Pancreas (tissue), 10 donors: ENCODE measurements around the gene AUTS2. TPM values are rescaled to one million over a fixed set of nuclear protein-coding genes. Genes with fewer than 3 reads are reported as not detected.

Experiments used
- ATAC-seq, 4 donors: fragments of 200-7000 bp; cut with Tn5 transposase; one replicate each; pipeline versions ENCODE4 v1.8.0 to v1.9.1; 2020; ENCODE audit warnings: mild to moderate bottlenecking in 4 of 4, moderate library complexity in 4 of 4
- DNase-seq, 6 donors: peaks; one replicate each; pipeline ENCODE4 v3.0.0-alpha.2; 2020
- FAIRE-seq: peaks from 2 replicates; lab custom pipeline; 2012; peaks lifted over from hg19 to GRCh38; lab: Jason Lieb, UNC
- H3K27ac ChIP-seq, 4 donors: fragments of 200-600 bp; sonication (generic); 1 replicate in 3 of 4; 2 replicates in 1 of 4; pipeline versions ENCODE4 v1.5.0 to v1.8.0; 2020
- H3K27me3 ChIP-seq, 4 donors: fragments of 200-600 bp; one replicate each; pipeline ENCODE4 v1.8.0; 2021
- H3K36me3 ChIP-seq, 3 donors: fragments of 200-600 bp; sonication (generic) in 1 of 3; one replicate each; pipeline versions ENCODE4 v1.5.0 to v1.8.0; 2020 to 2021
- H3K4me1 ChIP-seq, 3 donors: fragments of 200-600 bp; one replicate each; pipeline ENCODE4 v1.8.0; 2021
- H3K4me3 ChIP-seq, 4 donors: fragments of 200-600 bp; sonication (generic) in 2 of 4; one replicate each; pipeline versions ENCODE4 v1.5.0 to v1.8.0; 2020 to 2021
- H3K9me3 ChIP-seq, 4 donors: fragments of 200-600 bp; one replicate each; pipeline ENCODE4 v1.8.0; 2021
- WGBS, 2 donors: extraction: QIAGEN DNeasy Blood & Tissue Kit; methylation state at CpG; one replicate each; pipeline ENCODE4 v1.1.7; 2013; 5-methylcytosine and 5-hydroxymethylcytosine counted together
- intact Hi-C, 3 donors: fragments of 100-400 bp; cut with DNase I; formaldehyde crosslinking; loops; one replicate each; pipeline versions ENCODE4 v1.11.1 to v1.14.2; 2022
- polyA plus RNA-seq, 2 donors: library from polyadenylated mRNA; stranded (reverse); fragments of 200-250 nt; gene quantifications; one replicate each; pipeline ENCODE4 v1.2.3, GENCODE V29; 2013
- total RNA-seq, 6 donors: library from RNA; stranded (reverse); fragmentation: NEBNext Ultra II Directional in 4 of 6; extraction: Animal tissue kit (Norgen Biotek cat#: 25700) in 4 of 6; gene quantifications; one replicate each; pipeline versions ENCODE4 v1.2.1 to v1.2.4, GENCODE V29; 2021 to 2023
- TF ChIP-seq, protein P1 (sequence below), 4 donors: fragments of 200-600 bp; sonication (generic) in 3 of 4; IDR thresholded peaks; one replicate each; pipeline versions ENCODE4 v1.5.0 to v1.8.0; 2021; ENCODE audit warnings: antibody characterized with exemption in 4 of 4
- donor health status: healthy with polysubstance abuse.
- donor health status: DM: no; HTN: no; CAD: no; lungs with moderate emphysema.
- donor health status: DM: no; HTN: no; CAD: no.
- donor health status: control.
- donor health status: control.
- donor health status: Bipolar disorder and iron deficiency.
- donor health status: DM: yes; HTN: yes; CAD: no.
- donor health status: DM: no; HTN: no; CAD: no.
- donor health status: DM: no; HTN: no; CAD: no.
- donor health status: DM: yes; HTN: yes; CAD: no.

Gene AUTS2
- total and polyA plus RNA-seq, 8 donors = 5.8 to 16.8 (median 9.9) TPM

GRCh38 chr7:69765879-69766278 is 167.6 kb downstream of the AUTS2 start:
- no peaks in the 10 kb centered on the region for H3K36me3 ChIP-seq
- H3K9me3 ChIP-seq = no peaks in the 10 kb centered on the region
- ATAC-seq (no peak), FAIRE-seq (no peak), DNase-seq (no peak)
- H3K27me3 ChIP-seq = no peaks in the 10 kb centered on the region
- H3K27ac ChIP-seq = no peak overlapping the region
- intact Hi-C loops = no loop called here
- no peak overlapping the region for H3K4me3 ChIP-seq
- H3K4me1 ChIP-seq = peaks cover 0 to 6% (median 0%) of the 10 kb centered on the region in 3 donors
- TF ChIP-seq, protein P1, sequence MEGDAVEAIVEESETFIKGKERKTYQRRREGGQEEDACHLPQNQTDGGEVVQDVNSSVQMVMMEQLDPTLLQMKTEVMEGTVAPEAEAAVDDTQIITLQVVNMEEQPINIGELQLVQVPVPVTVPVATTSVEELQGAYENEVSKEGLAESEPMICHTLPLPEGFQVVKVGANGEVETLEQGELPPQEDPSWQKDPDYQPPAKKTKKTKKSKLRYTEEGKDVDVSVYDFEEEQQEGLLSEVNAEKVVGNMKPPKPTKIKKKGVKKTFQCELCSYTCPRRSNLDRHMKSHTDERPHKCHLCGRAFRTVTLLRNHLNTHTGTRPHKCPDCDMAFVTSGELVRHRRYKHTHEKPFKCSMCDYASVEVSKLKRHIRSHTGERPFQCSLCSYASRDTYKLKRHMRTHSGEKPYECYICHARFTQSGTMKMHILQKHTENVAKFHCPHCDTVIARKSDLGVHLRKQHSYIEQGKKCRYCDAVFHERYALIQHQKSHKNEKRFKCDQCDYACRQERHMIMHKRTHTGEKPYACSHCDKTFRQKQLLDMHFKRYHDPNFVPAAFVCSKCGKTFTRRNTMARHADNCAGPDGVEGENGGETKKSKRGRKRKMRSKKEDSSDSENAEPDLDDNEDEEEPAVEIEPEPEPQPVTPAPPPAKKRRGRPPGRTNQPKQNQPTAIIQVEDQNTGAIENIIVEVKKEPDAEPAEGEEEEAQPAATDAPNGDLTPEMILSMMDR (IDR thresholded peaks at IDR 0.05) = no peak
- WGBS, 2 donors = 87 to 94% methylated on average over 2 of the region's 2 CpGs

GRCh38 chr7:69768986-69769595 is 170.8 kb downstream of the AUTS2 start:
- peaks cover 0 to 6% (median 0%) of the 10 kb centered on the region in 3 donors for H3K4me1 ChIP-seq
- no peak overlapping the region for H3K4me3 ChIP-seq
- TF ChIP-seq, protein P1 (IDR thresholded peaks at IDR 0.05) = no peak
- WGBS, 2 donors = 32% methylated on average over 1 of the region's 1 CpG
- DNase-seq (no peak), ATAC-seq (peak in 2 of 4 donors; percentile 52 to 66), FAIRE-seq (no peak)
- intact Hi-C loops = no loop called here
- no peak overlapping the region for H3K27ac ChIP-seq
- H3K36me3 ChIP-seq = no peaks in the 10 kb centered on the region
- H3K9me3 ChIP-seq = no peaks in the 10 kb centered on the region
- no peaks in the 10 kb centered on the region for H3K27me3 ChIP-seq

DNA sequence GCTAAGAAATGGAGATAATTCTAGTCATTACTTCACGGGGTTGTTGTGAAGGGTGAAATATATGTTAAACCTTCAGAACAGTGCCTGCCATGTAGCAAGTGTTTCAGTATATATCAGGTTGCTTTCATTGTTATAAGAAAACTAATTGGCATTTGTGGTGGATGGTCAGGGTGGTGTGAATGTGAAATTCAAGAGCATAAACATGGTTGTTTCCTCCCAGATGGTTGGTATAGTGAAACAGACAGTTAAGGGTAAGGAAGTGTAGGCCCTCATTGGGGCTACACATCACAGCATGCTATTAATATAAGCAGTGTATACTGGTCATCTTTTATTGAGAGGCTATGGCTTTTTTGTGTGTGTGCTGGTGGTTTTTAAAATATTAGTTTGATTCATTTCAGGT is 171.6 kb downstream of the AUTS2 start:
- Histone ChIP-seq H3K27ac (no peak overlapping the region), H3K9me3 (no peaks in the 10 kb centered on the region), H3K4me1 (peaks cover 0 to 6% (median 0%) of the 10 kb centered on the region in 3 donors), H3K36me3 (no peaks in the 10 kb centered on the region), H3K27me3 (no peaks in the 10 kb centered on the region), H3K4me3 (no peak overlapping the region)
- no peak for DNase-seq
- ATAC-seq = no peak
- 70 to 83% methylated on average over 1 of the region's 1 CpG for WGBS, 2 donors
- TF ChIP-seq, protein P1 (IDR thresholded peaks at IDR 0.05) = no peak
- no peak for FAIRE-seq
- intact Hi-C loops = no loop called here

GRCh38 chr7:69770613-69771012 is 172.3 kb downstream of the AUTS2 start:
- H3K4me1 ChIP-seq = peaks cover 0 to 6% (median 0%) of the 10 kb centered on the region in 3 donors
- no peak for DNase-seq
- H3K9me3 ChIP-seq = no peaks in the 10 kb centered on the region
- no peak for ATAC-seq
- FAIRE-seq = no peak
- H3K27me3 ChIP-seq = no peaks in the 10 kb centered on the region
- intact Hi-C loops = no loop called here
- no peaks in the 10 kb centered on the region for H3K36me3 ChIP-seq
- WGBS, 2 donors = 78 to 92% methylated on average over 6 of the region's 6 CpGs
- no peak overlapping the region for H3K27ac ChIP-seq
- no peak overlapping the region for H3K4me3 ChIP-seq
- TF ChIP-seq, protein P1 (IDR thresholded peaks at IDR 0.05) = no peak

- H3K4me1 ChIP-seq = peaks cover 0 to 6% (median 0%) of the 10 kb centered on the region in 3 donors
- ATAC-seq = peak in 2 of 4 donors; percentile 28 to 32
- intact Hi-C loops = no loop called here
- TF ChIP-seq, protein P1 (IDR thresholded peaks at IDR 0.05) = no peak
- 58 to 66% methylated on average over 9 of the region's 9 CpGs for WGBS, 2 donors
- DNase-seq = no peak
- no peak overlapping the region for H3K4me3 ChIP-seq
- no peak for FAIRE-seq
- H3K36me3 ChIP-seq = no peaks in the 10 kb centered on the region
- no peak overlapping the region for H3K27ac ChIP-seq
- no peaks in the 10 kb centered on the region for H3K9me3 ChIP-seq
- no peaks in the 10 kb centered on the region for H3K27me3 ChIP-seq
Measured at GRCh38 chr7:69772718-69773436, 174.6 kb downstream of the AUTS2 start.
